Renal pelvis (tissue), 4 donors: ENCODE measurements around the gene NKX6-2. TPM values are rescaled to one million over a fixed set of nuclear protein-coding genes. Genes with fewer than 3 reads are reported as not detected.

ENCODE experiments used
- DNase-seq: peaks from one replicate; pipeline ENCODE4 v3.0.0-alpha.2; 2013
- polyA plus RNA-seq, 3 donors: library from polyadenylated mRNA; unstranded; fragments of 120-200 nt; gene quantifications; one replicate each; pipeline ENCODE4 v1.2.1, GENCODE V29; 2013; ENCODE audit not compliant: insufficient read length in 3 of 3

Gene NKX6-2
- polyA plus RNA-seq, 3 donors = 4.7 to 9.0 (median 7.2) TPM

DNA sequence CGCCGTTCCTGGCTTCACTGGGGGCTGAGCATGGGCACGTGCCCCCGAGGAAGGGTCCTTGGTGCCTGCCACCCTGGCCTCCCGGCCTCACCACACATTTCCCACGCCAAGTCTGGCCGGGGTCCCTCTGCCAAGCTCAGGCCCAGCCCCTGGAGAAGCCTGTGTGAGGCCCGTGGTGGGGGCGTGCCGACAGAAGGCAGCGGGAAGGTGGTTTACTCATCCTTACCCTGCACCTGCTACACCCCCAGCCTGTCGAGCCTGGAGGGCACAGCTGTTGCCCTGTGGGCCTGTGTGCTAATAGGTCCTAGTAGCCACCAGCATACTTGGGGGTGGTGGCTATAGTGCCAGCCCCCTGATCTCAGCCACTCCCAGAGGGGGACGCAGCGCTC is 46.7 kb downstream of the NKX6-2 start:
- DNase-seq = no peak

DNA sequence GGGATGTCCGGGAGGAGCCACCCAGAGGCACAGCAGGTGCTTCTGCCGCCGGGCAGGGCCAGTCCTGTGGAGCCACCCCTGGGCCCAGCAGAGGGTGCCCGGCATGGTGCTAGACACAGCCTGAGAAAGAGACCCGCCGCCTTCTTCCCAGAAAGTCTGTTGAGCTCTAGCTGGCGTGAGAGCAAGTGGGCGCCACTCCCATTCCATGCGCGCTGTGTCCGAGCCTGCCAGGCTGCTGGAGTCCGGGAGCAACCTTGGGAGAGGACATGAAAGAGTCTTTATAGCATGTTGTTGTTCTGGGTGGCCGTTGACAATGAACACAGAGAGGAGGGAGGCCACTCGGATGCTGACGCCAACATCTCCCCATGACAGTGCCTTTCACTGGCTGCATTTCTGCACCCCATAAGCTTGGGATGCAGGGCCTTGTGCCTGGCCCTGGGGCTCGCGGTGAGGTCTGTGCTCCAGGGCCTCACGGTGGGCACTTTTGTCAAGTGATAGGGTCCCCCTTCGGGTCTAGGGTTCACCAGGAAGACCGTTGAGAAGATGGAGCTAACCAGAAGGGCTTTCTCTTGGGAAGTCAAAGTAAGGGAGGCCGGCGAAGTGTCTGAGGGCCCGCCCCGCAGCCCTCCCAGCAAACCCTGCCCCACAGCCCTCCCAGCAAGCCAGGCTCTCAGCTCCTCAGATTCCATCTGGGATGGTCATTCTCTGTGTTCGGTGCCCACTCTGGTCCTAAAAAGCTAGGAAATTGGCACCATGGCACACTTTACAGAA is 47.3 kb downstream of the NKX6-2 start:
- no peak for DNase-seq

DNA sequence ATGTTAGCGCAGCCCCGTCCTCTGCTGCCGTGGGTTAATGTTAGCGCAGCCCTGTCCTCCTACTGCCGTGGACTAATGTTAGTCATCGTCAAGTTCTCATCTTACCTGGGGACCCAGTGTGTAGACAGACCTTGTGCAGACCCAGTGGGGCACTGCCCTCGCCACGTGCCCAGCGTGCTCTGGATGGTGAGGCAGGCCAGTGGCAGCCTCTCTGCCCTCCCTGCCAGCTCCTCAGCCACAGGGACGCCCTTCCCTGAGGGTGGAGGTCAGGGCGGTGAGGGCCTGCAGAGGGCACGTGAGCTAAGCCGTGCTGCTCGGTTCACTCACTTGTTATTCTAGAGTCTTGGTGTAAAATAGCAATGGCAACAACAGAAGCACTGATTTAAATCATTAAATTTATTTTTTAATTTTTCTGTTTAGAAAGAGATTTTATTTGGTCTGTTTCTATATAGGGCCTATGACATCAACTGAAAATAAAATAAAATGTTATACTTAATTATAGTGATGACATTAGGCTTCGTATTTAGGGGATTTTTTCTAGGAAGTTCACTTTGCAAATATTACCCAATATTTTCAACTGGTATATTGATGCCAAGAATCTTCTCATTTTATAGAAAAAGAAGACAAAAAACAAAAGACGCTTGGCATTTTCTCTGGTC is 48.4 kb downstream of the NKX6-2 start:
- DNase-seq = no peak

DNA sequence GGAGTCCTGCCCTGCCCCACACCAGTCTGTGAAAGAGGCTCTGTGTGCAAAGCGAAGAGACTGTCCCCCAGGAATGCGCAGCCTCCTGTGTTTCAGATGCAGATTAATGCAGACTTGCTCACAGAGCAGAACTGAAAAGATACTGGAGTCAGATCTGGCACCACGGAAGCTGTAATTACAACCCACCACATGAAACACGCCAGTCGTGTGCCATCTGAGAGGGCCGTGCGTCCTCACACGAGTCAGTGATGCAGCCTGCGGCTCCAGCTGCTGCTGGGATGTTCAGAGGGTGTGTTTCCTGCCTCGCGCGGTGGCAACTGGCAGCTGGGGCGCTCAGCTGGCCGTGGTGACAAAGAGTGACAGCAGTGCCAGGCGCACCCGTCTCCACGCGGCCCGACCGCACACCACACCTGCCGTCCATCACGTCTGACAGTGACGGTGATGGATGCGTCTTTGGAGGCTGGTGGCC is 50.0 kb downstream of the NKX6-2 start:
- DNase-seq = no peak

DNA sequence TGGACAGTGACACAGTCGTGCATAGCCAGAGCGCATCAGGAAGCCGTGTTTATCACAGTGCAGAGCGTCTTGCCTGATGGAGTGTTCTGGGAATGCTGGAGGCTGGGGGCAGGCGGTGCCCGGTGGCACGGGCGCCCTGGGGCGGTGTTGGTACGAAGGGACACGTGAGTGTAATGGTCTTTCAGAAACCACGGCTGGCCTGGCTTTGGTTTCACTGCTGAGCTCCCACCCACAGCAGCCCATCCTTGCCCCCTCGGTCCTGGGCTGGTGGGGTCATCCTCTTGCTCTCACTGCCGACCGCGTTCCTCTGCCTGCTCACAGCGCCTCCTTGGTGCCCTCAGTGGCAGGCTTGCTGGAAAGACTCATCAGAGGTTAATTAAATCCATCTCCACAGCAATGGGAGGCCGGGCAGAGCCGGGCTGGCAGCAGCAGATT is 50.6 kb downstream of the NKX6-2 start:
- no peak for DNase-seq

DNA sequence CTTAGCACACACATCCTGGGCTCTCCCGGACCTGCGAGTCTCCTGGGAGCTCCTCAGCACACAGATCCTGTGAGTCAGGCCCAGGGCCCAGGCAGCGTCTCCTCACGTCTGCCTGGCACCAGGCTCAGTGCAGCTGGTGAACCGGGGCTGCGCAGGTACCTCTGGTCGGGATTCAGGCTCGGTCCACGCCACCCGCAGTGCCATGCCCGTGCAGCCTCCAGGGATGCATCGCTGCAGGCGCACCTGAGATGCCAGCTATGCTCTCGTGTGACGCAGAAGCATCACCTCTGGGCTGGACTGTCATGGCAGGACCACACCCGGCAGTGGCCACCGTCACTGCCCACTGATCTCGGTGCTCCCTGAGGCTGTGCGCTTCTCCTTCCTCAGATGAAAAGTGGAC is 52.0 kb downstream of the NKX6-2 start:
- no peak for DNase-seq

Other genes starting within 250 kb of the NKX6-2 start
- 10 to 100 TPM; 31.5 to 35.4 (median 33.1) TPM for gene INPP5A, start 248.4 kb downstream of the NKX6-2 start, polyA plus RNA-seq
- gene CFAP46, start 156.4 kb upstream of the NKX6-2 start, polyA plus RNA-seq = 10 to 100 TPM in 2 of 3 donors, 1 to 10 TPM in 1; 7.4 to 11.3 (median 11.2) TPM